GM12864 (cell line): ENCODE results near the gene MIEF1.

Experiments
- DNase-seq: peaks from one replicate; pipeline ENCODE4 v3.0.0-alpha.2; 2011; ENCODE audit warnings: low read depth
- H3K4me3 ChIP-seq: 2 replicates; pipeline ENCODE4 v1.5.1; 2011; ENCODE audit warnings: mild to moderate bottlenecking, low read depth, low read length, control low read depth
- CTCF ChIP-seq: IDR thresholded peaks from 2 replicates; pipeline ENCODE4 v1.5.1; 2011; ENCODE audit warnings: low read depth, mild to moderate bottlenecking, moderate library complexity, low read length, control low read depth, inconsistent platforms; ENCODE audit errors: missing control alignments

MIEF1 gene

GRCh38 chr22:39526736-39527171, 24.7 kb downstream of the MIEF1 start:
- TF ChIP-seq CTCF, result no peak
- no peak overlapping the region for H3K4me3 ChIP-seq
- DNase-seq, result no peak

GRCh38 chr22:39527481-39527961, 25.4 kb downstream of the MIEF1 start:
- DNase-seq, result no peak
- H3K4me3 ChIP-seq, result peak overlapping the region; percentile 54
- TF ChIP-seq CTCF, result no peak

GRCh38 chr22:39528080-39528661, 26.1 kb downstream of the MIEF1 start:
- no peak for TF ChIP-seq CTCF
- no peak for DNase-seq
- H3K4me3 ChIP-seq, result peak overlapping the region; percentile 54

- H3K4me3 ChIP-seq, result peak overlapping the region; percentile 54
- peak; percentile 91 for DNase-seq
- TF ChIP-seq CTCF, result peak; percentile 100
These were observed 26.8 kb downstream of the MIEF1 start for GRCh38 chr22:39528681-39529486.

- H3K4me3 ChIP-seq, result peak overlapping the region; percentile 27
- DNase-seq, result no peak
- no peak for TF ChIP-seq CTCF
These were observed 27.4 kb downstream of the MIEF1 start for GRCh38 chr22:39529487-39529851.

- TF ChIP-seq CTCF, result no peak
- H3K4me3 ChIP-seq, result peak overlapping the region; percentile 27
- no peak for DNase-seq
These were observed 28.0 kb downstream of the MIEF1 start for GRCh38 chr22:39530116-39530515.
